Suppressor macrophage treated with lipopolysaccharide for 4 hours (primary cell): ENCODE measurements around the gene IGFBP3.
A peak's percentile ranks its signal among the peaks of the same experiment; 100 is the strongest.

Experiments
- DNase-seq: peaks from one replicate; pipeline ENCODE4 v3.0.0-alpha.2; 2020

IGFBP3 gene

DNA sequence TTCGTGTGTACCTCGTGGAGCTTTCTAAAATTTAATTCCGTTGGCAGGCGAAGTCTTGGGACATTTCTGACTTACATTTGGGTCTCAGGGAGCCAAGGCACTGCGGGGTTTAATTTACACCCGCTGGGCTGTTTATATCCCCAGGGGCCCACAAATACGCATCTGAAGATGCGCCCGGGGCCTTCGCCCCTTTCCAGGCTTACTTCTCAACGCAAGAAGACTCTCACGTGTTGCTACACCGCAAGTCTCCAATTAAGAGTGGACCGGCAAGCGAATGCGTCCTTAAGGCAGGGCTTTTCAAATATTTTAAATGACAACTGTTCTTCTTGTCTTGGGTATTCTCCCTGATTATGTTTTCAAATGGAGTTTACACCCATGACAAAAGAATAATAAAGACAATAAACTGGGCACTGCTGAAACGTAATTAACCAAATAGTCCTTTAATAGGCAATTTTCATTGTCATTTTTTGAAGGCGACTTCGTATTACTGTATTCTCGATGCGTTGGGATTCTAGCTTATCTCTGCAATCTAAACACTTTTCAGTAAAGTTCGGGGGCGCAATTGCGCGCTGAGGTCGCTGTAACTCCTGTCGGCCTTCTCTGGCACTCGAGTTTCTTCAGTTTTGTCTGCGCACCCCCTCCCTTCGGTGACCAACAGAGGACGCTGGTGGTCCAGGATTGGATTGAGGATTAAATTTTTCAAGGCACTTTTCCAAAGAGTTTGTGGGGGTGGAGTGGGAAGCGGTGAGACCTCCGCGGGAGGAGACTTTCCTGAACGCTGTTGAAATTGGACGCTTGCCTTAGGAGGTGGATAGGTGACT is 837 bp upstream of the IGFBP3 start:
- no peak for DNase-seq

DNA sequence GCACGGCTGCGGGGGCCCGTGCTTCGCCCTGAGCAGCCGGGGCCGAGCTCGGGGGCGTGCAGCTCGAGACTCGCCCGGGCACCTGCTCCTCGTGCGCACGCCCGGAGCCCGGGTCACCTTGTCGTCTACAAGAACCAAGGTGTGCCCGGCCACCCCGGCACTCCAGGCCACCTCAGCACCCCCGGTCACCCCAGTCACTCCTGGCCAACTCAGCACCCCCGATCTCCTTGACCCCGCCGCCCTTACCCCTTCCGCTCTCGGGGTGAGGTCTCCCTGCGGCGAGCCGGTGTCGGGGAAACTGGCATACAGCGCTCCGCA is 268 bp upstream of the IGFBP3 start:
- DNase-seq: no peak

DNA sequence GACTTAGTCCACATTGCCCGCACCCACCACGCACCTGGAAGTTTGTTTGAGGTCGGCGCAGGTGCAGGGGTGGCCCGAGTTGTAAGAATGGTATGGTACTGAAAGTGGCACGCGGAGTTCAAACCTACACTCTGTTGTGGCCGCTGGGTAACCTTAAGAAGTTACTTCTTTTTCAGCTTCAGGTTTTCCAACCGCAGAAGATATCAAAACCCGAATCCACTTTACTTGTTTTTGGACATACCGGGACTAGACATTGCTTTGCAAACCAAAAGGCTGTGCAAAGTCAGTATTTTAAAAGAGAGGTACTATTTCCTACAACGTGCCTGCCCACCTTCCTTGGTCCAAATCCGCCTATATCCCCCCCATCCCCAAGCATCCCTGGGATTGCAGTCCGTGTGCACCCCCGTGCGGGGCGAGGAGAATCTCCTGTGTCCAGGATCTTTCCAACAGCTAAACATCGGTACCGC is 1.0 kb downstream of the IGFBP3 start:
- DNase-seq: no peak

GRCh38 chr7:45919231-45919784 is 1.8 kb downstream of the IGFBP3 start:
- no peak for DNase-seq

GRCh38 chr7:45918556-45918955 is 2.5 kb downstream of the IGFBP3 start:
- no peak for DNase-seq

- DNase-seq: peak; percentile 77
Observed at GRCh38 chr7:45917658-45918057, 3.4 kb downstream of the IGFBP3 start.

DNA sequence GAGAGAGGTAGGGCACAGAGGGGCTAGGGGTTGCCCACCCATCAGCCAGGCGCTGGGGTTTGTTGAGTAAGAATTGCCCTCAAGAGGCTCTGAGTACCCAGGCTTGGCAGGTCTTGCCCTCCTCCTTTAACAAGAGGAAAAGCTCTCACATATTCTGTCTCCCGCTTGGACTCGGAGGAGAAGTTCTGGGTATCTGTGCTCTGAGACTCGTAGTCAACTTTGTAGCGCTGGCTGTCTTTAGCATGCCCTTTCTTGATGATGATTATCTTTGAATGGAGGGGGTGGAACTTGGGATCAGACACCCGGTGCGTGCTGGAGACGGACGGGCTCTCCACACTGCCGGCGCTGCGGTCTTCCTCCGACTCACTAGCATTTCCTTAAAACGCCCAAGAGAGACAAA is 4.0 kb downstream of the IGFBP3 start:
- no peak for DNase-seq

GRCh38 chr7:45915606-45916005 is 5.5 kb downstream of the IGFBP3 start:
- DNase-seq: no peak

- DNase-seq: no peak
Observed at GRCh38 chr7:45914911-45915310, 6.2 kb downstream of the IGFBP3 start.

GRCh38 chr7:45912972-45913371 is 8.1 kb downstream of the IGFBP3 start:
- DNase-seq: no peak

DNA sequence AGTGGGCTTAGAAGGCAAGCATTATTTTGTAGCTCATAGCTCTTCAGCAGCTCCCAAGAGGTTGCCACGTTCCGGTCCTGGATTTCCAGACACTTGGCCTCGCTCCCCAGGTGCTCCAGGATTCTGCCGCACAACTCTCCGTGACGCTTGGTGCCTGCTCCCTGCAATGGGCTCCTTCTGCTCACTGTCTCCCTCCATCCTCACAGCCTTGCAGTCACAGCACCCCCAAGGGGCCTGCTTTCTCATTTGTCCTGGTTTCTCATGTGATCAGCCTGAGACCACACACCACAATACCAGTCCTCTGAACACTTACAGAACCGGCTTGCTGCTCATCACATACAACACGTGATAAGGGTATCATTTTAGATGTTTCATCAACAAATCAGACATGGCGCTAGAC is 9.8 kb downstream of the IGFBP3 start:
- DNase-seq: no peak

GRCh38 chr7:45910855-45911254 is 10.2 kb downstream of the IGFBP3 start:
- no peak for DNase-seq

DNA sequence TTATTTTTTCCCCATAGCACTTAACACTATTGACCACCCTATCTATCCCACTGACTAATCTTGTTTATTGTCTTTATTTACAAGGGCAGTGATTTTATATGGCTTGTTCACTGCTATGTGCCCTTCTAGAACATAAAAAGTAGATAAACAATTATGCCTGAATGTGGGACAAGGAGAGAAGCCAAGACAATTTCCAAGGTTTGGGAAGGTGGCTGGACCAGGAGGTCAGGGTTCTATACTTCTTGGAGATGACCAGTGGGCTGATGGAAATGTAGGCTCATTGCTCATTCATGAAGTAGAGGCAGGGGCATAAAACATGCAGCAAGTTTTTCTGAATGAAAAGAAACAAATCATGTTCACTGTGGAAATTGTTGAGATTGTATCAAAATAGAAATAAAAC is 11.5 kb downstream of the IGFBP3 start:
- no peak for DNase-seq

- no peak for DNase-seq
Observed at GRCh38 chr7:45902820-45903219, 18.3 kb downstream of the IGFBP3 start.

GRCh38 chr7:45901566-45901965 is 19.5 kb downstream of the IGFBP3 start:
- DNase-seq: no peak

DNA sequence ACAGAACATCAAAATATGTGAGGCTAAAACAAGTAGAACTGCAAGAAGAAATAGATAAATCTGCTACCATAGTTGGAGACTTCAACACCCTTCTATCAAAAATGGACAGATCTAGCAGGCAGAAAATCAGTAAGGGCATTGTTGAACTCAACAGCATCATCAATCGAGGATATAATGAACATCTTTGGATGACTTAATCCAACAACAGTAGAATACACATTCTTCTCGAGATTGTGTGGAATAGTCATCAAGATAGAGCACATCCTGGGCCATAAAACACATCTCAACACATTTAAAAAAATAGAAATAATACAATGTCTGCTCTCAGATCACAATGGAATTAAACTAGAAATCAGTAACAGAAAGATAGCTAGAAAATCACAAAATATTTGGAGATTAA is 22.9 kb downstream of the IGFBP3 start:
- no peak for DNase-seq

DNA sequence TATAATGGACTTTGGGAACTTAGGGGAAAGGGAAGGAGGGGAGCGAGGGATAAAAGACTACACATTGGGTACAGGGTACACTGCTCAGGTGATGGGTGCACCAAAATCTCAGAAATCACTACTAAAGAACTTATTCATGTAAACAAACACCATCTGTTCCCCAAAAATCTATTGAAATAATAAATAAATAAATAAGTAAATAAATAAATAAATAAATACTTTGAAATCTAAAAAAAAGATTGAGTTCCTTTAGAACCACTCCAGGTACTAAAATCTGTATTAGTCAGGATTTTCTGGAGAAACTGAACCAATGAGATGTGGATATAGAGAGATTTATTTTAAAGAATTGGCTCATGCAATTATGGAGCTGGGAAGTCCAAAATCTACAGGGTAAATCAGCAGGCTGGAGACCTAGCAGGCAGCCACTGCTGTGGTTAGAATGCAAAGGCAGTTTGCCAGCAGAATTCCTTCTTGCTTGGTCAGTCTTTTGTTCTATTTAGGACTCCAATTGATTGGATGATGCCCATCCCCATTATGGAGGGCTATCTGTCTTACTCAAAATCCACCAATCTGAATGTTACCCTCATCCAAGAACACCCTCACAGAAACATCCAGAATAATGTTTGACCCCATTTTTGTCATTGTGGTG is 23.9 kb downstream of the IGFBP3 start:
- no peak for DNase-seq

DNA sequence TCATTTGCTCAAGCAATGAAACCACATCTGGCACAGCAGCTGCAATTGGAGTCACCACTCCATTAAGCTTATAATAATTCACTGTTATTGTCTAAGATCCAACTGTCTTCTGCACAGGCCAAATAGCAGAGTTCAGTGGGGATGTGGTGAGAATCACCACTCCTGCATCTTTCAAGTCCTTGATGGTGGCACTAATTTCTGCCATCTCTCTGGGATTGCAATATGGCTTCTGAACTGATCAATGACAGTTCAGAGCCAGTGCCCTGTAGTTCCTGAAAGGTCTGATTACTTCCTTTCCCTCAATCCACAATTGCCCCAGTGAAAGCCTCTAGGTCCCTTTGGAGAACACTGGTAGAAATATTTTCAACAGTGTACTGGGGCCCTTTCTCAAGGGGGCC is 26.4 kb downstream of the IGFBP3 start:
- no peak for DNase-seq

GRCh38 chr7:45893996-45894664 is 26.9 kb downstream of the IGFBP3 start:
- DNase-seq: no peak

GRCh38 chr7:45893374-45893995 is 27.6 kb downstream of the IGFBP3 start:
- no peak for DNase-seq

DNA sequence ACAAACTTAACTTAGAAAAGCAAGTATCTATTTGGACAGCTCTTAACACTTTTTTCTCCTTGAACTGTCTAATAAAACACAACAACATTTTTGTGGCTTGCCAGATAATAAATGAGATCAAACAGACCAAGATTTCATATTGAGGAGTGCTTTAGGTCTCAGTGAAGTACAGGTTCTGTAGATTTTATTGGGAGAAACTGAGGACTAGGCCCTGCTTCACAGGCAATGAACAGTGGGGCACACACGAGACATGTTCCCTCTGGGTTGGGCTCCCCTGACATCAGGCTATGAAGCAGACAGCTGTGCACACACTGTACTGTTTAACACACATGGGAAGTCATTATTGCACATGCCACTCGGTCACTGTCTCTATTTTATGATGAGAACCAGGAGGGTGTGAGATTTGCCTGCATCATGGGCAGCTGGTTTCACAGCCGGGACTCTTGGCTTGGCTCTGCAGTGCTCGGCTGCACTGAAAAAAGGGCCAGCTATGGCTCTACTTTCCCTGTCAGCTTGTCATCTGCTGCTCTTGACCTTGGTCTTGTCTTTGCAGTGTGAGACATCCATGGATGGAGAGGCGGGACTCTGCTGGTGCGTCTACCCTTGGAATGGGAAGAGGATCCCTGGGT is 28.6 kb downstream of the IGFBP3 start:
- no peak for DNase-seq

- no peak for DNase-seq
Observed at GRCh38 chr7:45891462-45892402, 29.3 kb downstream of the IGFBP3 start.
